ENCODE measurements around the gene CCDC188. TPM values are rescaled to one million over a fixed set of nuclear protein-coding genes. Genes with fewer than 3 reads are reported as not detected.
A peak's percentile ranks its signal among the peaks of the same experiment; 100 is the strongest.

The CCDC188 gene
- total RNA-seq, 2 donors from 2014 or later, result not detected

GRCh38 chr22:20117633-20118299 is 33.1 kb downstream of the CCDC188 start:
- peak overlapping the region; percentile 89 for H3K4me3 Mint-ChIP-seq
- peak overlapping the region; percentile 95 for H3K4me3 ChIP-seq (ENCODE audit: low read length)
- H3K36me3 Mint-ChIP-seq (ENCODE audit: low read depth), result peaks cover 45% of the 10 kb centered on the region
- H3K4me1 Mint-ChIP-seq, result peaks cover 5% of the 10 kb centered on the region
- no peaks in the 10 kb centered on the region for H3K27me3 ChIP-seq (ENCODE audit: control insufficient read depth, insufficient read depth, low read length, poor library complexity, severe bottlenecking)
- peaks cover 7% of the 10 kb centered on the region for H3K4me1 ChIP-seq (ENCODE audit: control insufficient read depth, insufficient read depth, low read length)
- no peaks in the 10 kb centered on the region for H3K9me3 Mint-ChIP-seq
- peak overlapping the region; percentile 95 for H3K9ac ChIP-seq (ENCODE audit: extremely low read depth, low read length, poor library complexity, severe bottlenecking)
- WGBS, 2 experiments (ENCODE audit: insufficient coverage in 1 of 2, insufficient read length in 1 of 2), result 0% methylated on average over 8 to 66 of the region's 66 CpGs
- H3K27ac Mint-ChIP-seq, result peak overlapping the region; percentile 89
- no peak for TF ChIP-seq CTCF (conservative IDR thresholded peaks at IDR 0.05)
- H3K27ac ChIP-seq (ENCODE audit: low read depth, low read length), result peak overlapping the region; percentile 73
- peaks cover 55% of the 10 kb centered on the region for H3K36me3 ChIP-seq (ENCODE audit: control insufficient read depth, insufficient read depth, low read length)
- no peaks in the 10 kb centered on the region for H3K9me3 ChIP-seq (ENCODE audit: control insufficient read depth, low read length)
- DNase-seq, result no peak
- H3K27me3 Mint-ChIP-seq (ENCODE audit: insufficient read depth), result no peaks in the 10 kb centered on the region

GRCh38 chr22:20116951-20117632 is 33.8 kb downstream of the CCDC188 start, which contains the start of gene TRMT2A:
Gene TRMT2A, minus strand, starts transcription at chr22:20117226. Its CDS starts 320 bp downstream, at chr22:20116906.
- no peaks in the 10 kb centered on the region for H3K27me3 Mint-ChIP-seq (ENCODE audit: insufficient read depth)
- H3K9me3 Mint-ChIP-seq, result no peaks in the 10 kb centered on the region
- H3K4me1 Mint-ChIP-seq, result peaks cover 5% of the 10 kb centered on the region
- Histone ChIP-seq H3K27ac (ENCODE audit: low read depth, low read length) (peak within 1 kb of the TSS; percentile 88), H3K9me3 (ENCODE audit: control insufficient read depth, low read length) (no peaks in the 10 kb centered on the region), H3K4me1 (ENCODE audit: control insufficient read depth, insufficient read depth, low read length) (peaks cover 7% of the 10 kb centered on the region), H3K4me3 (ENCODE audit: low read length) (peak within 1 kb of the TSS; percentile 95), H3K27me3 (ENCODE audit: control insufficient read depth, insufficient read depth, low read length, poor library complexity, severe bottlenecking) (no peaks in the 10 kb centered on the region), H3K9ac (ENCODE audit: extremely low read depth, low read length, poor library complexity, severe bottlenecking) (peak within 1 kb of the TSS; percentile 95), H3K36me3 (ENCODE audit: control insufficient read depth, insufficient read depth, low read length) (peaks cover 56% of the 10 kb centered on the region)
- peaks cover 41% of the 10 kb centered on the region for H3K36me3 Mint-ChIP-seq (ENCODE audit: low read depth)
- TF ChIP-seq CTCF (conservative IDR thresholded peaks at IDR 0.05), result peak; percentile 29
- H3K27ac Mint-ChIP-seq, result peak within 1 kb of the TSS; percentile 94
- peak within 1 kb of the TSS; percentile 89 for H3K4me3 Mint-ChIP-seq
- 0% methylated on average over 23 to 88 of the region's 88 CpGs for WGBS, 2 experiments (ENCODE audit: insufficient coverage in 1 of 2, insufficient read length in 1 of 2)
- DNase-seq, result peak; percentile 99

GRCh38 chr22:20116376-20116950 is 34.4 kb downstream of the CCDC188 start:
- Histone ChIP-seq H3K4me3 (ENCODE audit: low read length) (peak overlapping the region; percentile 88), H3K9ac (ENCODE audit: extremely low read depth, low read length, poor library complexity, severe bottlenecking) (peak overlapping the region; percentile 86), H3K27me3 (ENCODE audit: control insufficient read depth, insufficient read depth, low read length, poor library complexity, severe bottlenecking) (no peaks in the 10 kb centered on the region), H3K9me3 (ENCODE audit: control insufficient read depth, low read length) (no peaks in the 10 kb centered on the region), H3K4me1 (ENCODE audit: control insufficient read depth, insufficient read depth, low read length) (peaks cover 7% of the 10 kb centered on the region), H3K36me3 (ENCODE audit: control insufficient read depth, insufficient read depth, low read length) (peaks cover 51% of the 10 kb centered on the region), H3K27ac (ENCODE audit: low read depth, low read length) (peak overlapping the region; percentile 88)
- DNase-seq, result no peak
- H3K36me3 Mint-ChIP-seq (ENCODE audit: low read depth), result peaks cover 37% of the 10 kb centered on the region
- H3K4me1 Mint-ChIP-seq, result peaks cover 5% of the 10 kb centered on the region
- 19 to 71% methylated on average over 3 to 27 of the region's 27 CpGs for WGBS, 2 experiments (ENCODE audit: insufficient coverage in 1 of 2, insufficient read length in 1 of 2)
- TF ChIP-seq CTCF (conservative IDR thresholded peaks at IDR 0.05), result no peak
- peak overlapping the region; percentile 89 for H3K4me3 Mint-ChIP-seq
- peak overlapping the region; percentile 94 for H3K27ac Mint-ChIP-seq
- H3K9me3 Mint-ChIP-seq, result no peaks in the 10 kb centered on the region
- H3K27me3 Mint-ChIP-seq (ENCODE audit: insufficient read depth), result no peaks in the 10 kb centered on the region
